Measurements from ENCODE around the gene WDFY3.
"Not testable (repeated sequence)": the region's sequence is repeated elsewhere in the genome, so short reads cannot be mapped to it uniquely, and the experiment has no call there.

Gene WDFY3

DNA sequence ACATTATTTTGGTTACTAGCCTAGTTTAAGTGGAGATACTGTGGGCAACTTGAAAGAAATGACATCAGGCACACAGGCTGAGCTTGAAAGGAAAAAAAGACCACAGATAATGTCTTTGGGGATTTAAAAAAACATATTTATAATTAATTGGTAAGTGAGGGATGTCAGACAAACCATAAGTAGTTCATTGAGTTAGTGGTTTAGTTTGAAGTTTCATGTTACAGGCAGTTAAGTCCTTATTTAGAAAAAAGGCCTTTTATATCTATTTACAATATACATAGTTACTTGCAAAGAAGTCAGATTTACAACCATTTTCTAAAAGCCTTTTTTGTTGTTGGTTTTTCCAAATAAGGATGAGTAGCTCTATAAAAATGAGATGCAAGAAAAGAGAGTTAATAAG lies 294.3 kb downstream of the WDFY3 start:
- DNase-seq (ENCODE audit: low read depth): no peak

DNA sequence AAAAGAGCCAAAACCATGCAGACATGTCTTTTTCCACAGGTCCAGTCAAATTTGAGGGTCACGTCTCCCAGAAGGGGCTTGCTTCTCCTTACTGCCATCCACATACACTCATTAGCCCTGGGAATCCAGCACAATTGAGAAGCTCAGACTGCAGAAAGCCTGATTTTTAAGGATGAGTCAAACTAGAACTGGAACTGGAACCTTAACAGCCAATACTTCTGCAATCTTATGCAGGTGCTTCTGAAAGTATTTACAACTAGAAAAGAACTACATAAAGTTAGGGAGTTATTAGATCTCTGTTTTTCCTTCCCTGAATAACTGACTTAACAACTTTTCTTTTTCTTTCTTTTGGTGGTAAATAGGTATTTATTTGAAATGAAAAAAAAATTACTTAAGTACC lies 297.3 kb downstream of the WDFY3 start:
- no peak for DNase-seq (ENCODE audit: low read depth)

DNA sequence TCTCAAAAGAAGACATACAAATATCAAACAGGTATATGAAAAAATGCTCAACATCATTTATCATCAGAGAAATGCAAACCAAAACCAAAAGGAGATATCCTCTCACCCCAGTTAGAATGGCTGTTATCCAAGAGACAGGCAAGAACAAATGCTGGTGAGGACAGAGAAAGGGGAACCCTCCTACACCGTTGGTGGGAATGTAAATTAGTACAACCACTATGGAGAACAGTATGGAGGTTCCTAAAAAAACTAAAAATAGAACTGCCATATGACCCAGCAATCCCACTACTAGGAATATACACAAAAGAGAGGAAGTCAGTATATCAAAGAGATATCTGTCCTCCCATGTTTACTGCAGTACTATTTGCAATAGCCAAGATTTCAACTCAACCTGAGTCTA lies 300.1 kb downstream of the WDFY3 start:
- DNase-seq (ENCODE audit: low read depth): no peak

DNA sequence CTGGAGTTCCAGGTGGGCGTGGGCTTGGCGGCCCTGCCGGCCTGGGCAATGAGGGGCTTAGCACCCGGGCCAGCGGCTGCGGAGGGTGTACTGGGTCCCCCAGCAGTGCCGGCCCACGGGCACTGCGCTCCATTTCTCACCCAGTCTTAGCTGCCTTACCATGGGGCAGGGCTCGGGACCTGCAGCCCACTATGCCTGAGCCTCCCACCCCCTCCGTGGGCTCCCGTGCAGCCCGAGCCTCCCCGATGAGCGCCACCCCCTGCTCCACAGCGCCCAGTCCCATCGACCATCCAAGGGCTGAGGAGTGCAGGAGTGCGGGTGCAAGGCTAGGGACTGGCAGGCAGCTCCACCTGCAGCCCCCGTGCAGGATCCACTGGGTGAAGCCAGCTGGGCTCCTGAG lies 301.7 kb downstream of the WDFY3 start:
- not testable (repeated sequence) for DNase-seq (ENCODE audit: low read depth)

DNA sequence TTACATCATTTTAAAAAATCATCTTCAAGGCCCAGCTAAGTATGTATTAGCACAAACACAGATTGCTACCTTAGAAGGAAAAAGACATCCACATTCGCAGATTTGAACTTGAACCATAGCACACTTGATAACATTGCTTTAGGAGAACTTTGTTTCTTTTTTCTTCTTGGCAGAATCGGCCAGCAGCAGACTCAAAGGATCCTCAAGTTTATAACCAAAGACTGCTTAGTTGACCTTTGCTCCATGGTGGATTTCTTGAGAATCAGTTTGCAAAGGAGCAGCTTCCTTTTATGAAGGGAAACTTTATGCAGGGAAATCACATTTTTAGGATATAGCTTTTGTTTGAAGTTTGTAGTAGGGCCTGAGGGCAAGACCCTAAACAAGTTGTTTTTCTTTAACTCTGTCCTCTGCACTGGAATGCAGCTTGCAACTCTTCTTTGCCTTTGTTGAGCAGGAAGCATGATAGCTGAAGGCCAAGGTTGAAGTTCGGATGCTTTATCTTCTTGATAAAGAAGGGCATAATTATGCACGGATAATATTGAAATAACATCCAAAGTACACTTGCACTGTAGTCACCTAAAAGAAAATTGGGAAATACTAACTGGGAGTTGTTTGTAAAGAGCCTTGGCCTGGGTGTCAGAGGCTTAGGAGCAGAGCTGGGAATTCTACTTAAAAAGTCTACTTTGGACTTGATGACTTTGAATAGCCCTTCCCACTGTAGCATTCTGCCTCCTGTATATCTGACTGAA lies 305.1 kb downstream of the WDFY3 start:
- DNase-seq (ENCODE audit: low read depth): no peak

DNA sequence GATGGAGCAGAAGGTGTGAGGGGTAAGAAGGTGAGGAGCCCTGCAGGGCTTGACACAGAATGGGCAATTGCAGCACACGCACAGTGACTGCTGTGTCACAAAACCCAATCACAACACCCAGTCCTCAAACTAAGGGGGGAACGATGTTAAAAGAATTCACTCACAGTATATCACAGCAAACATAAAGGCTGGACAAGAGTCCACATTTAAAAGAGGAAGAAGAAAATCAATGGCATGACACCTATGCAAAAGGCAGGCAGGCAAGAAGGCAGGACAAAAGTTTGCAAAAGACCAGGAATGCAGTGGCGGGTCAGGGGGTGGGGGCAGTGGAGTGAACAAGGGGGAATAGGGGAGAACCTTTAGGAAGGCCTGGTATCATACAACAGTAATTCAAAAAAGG lies 305.9 kb downstream of the WDFY3 start:
- no peak for DNase-seq (ENCODE audit: low read depth)

DNA sequence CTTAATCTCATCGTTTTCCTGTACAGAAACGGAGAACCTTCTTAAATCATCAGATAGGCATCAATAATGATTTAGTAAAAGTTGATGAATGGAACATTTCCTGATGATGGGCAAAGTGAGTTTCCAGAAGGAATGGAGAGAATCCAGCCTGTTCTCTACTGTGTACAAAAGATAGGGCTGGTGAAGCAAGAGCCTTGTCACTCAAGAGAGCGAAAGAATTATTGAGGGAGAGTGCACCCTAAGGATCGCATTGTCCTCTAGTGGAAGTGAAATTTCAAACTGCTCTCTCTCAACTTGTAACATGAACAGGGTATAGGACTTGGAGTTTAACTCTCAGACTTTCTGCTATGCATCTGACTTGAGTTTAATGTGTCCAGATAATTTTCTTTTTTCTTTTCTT lies 314.0 kb downstream of the WDFY3 start:
- no peak for DNase-seq (ENCODE audit: low read depth)

DNA sequence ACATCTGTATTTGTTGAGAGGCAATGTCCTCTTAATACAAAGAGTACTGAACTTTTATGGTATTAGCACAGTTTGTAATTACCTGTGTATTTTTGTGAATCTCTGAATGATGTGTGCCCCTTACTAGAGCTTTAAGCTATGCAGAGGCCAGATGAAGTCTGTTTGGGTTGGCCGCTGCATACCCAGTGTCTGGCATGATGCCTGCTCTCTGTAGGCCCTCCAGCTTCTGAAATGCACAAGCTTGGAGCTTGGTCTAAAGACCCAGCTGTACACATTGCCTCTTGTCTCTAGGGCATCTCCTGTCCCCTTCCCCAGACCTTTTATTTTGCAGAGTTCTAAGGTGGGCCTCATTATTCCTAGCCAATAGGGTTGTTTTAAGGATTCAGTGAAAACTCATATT lies 315.0 kb downstream of the WDFY3 start:
- no peak for DNase-seq (ENCODE audit: low read depth)

DNA sequence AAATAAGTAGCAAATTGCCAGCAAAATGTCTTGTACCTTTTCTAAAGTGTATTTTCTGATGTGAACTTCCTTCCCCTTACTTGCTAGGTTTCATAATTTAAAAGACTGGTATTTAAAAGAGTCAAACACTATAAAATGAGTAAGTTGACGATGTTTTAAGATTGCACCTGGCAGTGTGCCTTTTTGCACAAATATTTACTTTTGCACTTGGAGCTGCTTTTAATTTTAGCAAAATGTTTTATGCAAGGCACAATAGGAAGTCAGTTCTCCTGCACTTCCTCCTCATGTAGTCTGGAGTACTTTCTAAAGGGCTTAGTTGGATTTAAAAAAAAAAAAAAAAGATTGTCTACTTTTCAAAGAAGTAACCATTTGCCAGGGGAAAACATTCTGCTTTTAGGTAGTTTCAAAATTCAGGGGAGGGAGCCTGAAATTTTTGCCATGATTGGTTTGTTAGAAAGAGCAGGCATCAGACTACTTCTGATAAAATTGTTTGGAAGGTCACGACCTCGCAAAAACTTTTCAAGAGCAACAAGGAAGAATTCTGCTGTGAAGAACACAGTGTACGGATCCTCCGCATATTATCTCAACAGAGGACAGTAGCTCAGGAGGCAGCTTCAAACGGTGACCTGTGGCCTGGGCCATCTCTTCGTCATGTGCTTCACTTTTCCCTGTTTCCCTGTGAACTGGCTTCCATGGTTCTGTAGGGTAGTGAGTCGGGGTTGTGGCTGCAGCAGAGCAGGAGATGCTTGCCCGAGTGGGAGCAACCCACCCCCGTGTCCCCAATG lies 317.4 kb downstream of the WDFY3 start:
- no peak for DNase-seq (ENCODE audit: low read depth)

DNA sequence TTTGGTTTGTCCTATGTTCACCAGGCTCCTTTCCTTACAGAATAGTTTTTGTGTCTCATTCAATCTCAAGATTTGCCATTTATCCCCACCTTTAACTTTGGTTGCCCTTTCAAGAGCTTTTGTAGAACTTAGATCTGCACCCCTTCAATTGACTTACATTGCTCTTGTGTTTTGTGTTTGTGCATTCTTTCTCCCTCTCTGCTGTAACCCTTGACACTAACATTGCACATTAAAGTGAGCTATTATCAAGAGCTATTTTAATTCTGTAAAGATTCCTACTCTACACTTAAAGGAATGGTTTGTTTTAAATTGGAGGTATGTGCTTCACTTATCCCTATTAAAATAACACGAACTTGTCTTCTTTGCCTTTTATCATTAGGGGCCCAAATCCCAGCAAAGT lies 318.3 kb downstream of the WDFY3 start:
- DNase-seq (ENCODE audit: low read depth): no peak

DNA sequence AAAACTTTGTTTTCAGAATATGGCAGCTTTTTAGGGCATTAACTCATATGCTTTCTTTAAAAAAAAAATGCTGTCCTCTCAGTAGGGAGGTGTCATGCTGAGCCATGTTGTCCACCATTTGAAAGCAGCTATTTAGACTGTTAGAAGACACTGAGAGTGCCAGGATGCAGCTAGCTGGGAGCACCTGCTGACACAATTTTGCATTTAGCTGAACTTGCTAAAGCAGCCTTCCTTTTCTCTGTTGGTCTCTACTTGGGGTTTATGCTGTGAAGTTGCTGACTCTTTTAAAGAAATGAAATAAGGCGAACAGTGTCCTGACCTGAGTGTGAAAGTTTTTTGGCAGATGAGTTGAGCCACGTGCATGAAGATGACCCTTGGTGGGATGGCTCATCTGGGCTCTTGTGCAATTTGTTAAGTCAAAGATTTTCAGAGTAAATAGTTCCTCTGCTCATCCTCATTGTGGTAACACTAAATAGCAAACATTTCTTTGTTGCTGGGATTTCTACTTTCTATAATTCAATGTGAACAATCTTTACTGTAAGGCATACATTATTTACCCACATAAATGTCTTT lies 319.1 kb downstream of the WDFY3 start:
- DNase-seq (ENCODE audit: low read depth): peak; percentile 32

DNA sequence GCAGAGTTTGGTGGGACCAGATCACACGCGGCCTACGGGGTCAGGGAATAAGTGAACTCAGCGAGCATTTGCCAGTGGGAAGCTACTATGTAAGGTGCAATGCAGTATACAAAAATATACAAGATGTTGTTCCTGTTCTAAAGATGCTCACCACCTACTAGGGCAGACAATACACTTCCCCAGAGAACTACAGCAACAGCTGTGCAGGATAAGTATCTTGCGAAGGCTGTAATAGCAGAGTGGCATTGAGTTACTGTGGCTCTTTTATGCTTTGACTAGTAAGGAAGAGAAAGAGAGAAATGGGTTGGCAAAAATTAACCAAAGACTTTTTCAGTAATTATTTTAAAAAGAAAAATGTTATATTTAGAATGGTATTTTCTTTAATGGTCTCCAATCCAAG lies 322.4 kb downstream of the WDFY3 start:
- no peak for DNase-seq (ENCODE audit: low read depth)

DNA sequence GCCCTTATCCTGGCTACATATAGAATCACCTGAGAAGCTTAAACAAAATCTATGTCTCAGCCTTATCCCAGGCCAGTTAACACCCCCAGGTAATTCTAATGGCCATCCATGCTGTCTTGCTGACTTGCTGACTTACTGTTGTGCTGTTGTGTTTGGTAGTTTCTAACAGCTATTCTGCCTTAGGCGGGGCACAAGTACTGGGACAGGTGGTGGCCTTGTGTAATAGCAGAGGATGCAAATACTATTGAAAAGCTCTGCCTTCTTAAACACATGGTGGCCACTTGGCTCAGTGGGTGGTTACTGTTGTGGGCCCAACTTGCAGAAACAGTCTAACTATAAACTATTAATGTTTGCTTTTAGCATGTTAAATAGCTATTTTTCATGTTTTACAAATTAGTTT lies 327.3 kb downstream of the WDFY3 start:
- no peak for DNase-seq (ENCODE audit: low read depth)

DNA sequence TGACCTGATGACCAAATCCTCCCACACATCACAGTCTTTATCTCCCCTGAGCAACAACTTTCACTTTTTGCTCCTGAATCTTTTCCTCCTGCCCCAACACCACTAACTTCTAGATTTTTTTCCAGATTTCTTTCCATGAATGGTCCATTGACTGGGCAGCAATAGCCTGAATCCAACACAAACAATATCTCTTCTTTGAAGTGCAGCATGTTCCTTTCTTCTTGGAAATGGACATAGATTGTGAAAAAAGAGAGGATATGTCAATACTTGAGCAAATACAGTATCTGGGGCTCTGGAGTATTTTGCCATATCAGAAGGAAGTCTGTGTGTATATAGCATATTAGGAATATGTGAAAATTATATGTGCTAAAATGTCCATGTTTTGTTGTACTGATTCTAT lies 328.4 kb downstream of the WDFY3 start:
- DNase-seq (ENCODE audit: low read depth): no peak

DNA sequence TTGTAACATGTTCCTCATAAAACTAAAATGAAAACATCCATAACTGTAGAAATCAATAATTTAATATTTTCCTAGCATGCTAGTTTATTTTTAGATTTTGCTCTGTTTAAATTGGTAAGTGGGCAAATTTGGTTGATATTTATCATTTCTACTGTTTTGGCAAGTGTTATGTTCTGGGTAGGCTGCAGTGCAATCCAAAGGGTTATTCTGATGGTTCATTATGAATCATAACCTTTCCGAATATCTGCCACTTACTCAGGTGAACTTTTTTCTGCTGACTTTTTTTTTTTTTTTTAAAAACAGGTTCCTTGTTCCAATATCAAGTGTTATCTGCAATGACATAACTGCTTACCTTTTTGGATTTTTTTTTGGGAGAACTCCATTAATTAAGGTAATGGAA lies 331.5 kb downstream of the WDFY3 start:
- DNase-seq (ENCODE audit: low read depth): no peak

DNA sequence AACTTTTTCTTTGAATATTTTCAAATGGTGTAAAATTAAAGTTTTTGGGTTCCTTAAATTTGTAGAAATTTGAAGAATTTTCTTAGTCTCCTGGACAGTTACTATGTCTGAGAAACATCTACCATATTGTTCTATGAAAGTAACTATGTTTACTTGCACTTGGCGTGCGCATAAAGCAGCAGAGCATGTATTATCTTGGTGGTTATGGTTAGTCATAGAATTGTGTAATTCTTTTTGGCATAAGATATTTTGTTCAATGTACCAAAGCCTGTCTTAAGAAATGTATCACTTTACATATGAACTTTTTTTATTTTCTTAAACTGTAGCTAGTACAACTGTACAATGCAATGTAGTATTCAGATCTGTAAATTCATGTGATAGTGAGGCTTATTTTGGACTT lies 334.4 kb downstream of the WDFY3 start:
- DNase-seq (ENCODE audit: low read depth): peak; percentile 90

DNA sequence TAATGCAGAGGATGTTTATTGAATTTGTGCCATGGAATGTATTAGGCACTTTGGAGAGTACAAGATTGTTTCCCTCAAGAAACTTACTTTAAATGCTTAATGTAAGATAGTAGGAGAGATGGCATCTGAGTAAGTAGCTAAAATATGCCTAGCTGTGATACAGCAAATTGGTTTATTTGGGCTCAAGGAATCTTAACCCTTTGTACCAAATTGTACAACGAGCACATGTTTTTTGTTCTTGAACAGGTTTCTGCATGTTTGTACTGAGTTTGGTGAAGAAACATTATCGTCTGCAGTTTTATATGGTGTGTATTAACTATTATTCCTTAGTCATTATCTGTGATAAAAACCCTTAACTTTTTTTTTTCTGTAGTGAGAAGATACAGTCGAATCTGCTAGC lies 334.9 kb downstream of the WDFY3 start:
- peak; percentile 6 for DNase-seq (ENCODE audit: low read depth)

DNA sequence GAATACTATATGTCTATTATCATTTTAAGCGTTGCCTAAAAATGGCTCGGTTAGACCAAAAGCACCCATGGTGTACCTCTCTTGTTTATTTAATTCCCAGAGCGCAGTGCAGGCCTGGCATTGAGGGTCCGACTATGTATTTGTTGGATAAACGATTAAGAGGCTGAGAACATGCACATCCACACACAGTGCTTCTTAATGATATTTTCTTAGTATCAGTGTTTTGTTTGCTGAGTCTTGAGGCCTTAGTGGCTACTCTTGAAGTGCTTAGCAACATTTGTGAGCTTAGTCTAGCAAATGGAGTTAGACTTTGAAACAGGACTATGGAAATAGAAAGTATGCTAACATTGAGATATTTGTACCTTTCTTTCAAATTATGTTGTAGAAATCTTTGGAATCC lies 339.8 kb downstream of the WDFY3 start:
- no peak for DNase-seq (ENCODE audit: low read depth)

DNA sequence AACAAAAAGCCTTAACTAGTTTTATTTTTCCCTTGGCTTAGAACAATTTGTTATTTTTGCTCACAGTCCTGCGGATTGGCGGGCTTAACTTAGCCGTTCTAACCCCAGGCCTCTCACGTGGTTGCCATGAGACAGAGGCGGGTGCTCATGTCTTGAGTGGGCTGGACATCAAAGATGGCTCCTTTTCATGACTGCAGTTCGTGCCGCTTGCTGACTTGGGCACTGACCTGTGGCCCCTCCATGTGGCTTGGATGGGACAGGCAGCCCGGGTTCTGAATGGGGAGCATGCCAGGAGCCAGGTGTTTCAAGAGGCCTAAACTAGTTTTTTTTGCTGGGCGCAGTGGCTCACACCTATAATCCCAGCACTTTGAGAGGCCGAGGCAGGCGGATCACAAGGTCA lies 342.8 kb downstream of the WDFY3 start:
- no peak for DNase-seq (ENCODE audit: low read depth)

DNA sequence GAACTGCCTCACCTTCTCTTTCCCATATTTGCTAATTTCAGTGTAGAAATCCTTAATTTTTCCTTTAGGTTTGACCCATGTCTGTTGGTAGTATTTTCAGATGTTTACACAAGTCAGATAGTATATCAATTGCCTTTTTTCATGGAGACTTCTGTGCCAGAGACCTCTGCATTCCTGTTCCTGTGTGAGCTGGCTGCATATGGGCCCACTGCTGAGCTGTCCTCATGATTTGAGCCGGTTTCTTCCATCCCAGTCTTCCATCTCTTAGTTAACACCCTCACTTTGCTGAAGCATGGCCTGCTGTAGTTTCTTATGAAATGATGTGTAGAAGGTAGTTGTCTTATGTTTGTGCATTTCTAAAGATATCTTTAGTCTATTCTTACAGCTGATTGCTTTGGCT lies 343.5 kb downstream of the WDFY3 start:
- no peak for DNase-seq (ENCODE audit: low read depth)

Measured in fibroblast of gingiva (primary cell).